A673 (cell line): ENCODE data around the gene NOL9.

ENCODE experiments used
- EZH2 ChIP-seq: fragments of 200-600 bp; sonication (generic); IDR thresholded peaks from 2 replicates; pipeline ENCODE4 v1.6.1; 2017; ENCODE audit warnings: borderline replicate concordance, low read depth, mild to moderate bottlenecking, mixed read lengths, antibody characterized with exemption, low read length; ENCODE audit not compliant: poor library complexity, severe bottlenecking
- TF ChIP-seq, protein P1 (sequence below): fragments of 300-800, 200-600 bp; sonication (generic); conservative IDR thresholded peaks from 2 replicates; pipeline ENCODE4 v1.5.1; 2017; ENCODE audit warnings: low read depth, mild to moderate bottlenecking, antibody characterized with exemption, low read length, moderate library complexity, mixed read lengths

GRCh38 chr1:6594977-6595740 is 40.8 kb upstream of the NOL9 start:
- TF ChIP-seq, protein P1, sequence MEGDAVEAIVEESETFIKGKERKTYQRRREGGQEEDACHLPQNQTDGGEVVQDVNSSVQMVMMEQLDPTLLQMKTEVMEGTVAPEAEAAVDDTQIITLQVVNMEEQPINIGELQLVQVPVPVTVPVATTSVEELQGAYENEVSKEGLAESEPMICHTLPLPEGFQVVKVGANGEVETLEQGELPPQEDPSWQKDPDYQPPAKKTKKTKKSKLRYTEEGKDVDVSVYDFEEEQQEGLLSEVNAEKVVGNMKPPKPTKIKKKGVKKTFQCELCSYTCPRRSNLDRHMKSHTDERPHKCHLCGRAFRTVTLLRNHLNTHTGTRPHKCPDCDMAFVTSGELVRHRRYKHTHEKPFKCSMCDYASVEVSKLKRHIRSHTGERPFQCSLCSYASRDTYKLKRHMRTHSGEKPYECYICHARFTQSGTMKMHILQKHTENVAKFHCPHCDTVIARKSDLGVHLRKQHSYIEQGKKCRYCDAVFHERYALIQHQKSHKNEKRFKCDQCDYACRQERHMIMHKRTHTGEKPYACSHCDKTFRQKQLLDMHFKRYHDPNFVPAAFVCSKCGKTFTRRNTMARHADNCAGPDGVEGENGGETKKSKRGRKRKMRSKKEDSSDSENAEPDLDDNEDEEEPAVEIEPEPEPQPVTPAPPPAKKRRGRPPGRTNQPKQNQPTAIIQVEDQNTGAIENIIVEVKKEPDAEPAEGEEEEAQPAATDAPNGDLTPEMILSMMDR, result no peak
- TF ChIP-seq EZH2, result no peak
